Neuronal stem cell (in vitro differentiated cells): Measurements from ENCODE around the gene EIF3F.

ENCODE experiments used
- DNase-seq: peaks from one replicate; pipeline ENCODE4 v3.0.0-alpha.2; 2013; ENCODE audit warnings: low spot score
- H2AFZ ChIP-seq: one replicate; pipeline ENCODE4 v1.6.1; 2013; ENCODE audit warnings: mild to moderate bottlenecking, low read length, inconsistent platforms
- H2AK5ac ChIP-seq: 2 replicates; pipeline ENCODE4 v1.6.1; 2013; ENCODE audit warnings: low read depth, mild to moderate bottlenecking, inconsistent platforms, low read length, moderate library complexity, mixed read lengths
- H2BK120ac ChIP-seq: 2 replicates; pipeline ENCODE4 v1.6.1; 2013; ENCODE audit warnings: low read depth, mild to moderate bottlenecking, inconsistent platforms, low read length, moderate library complexity, mixed read lengths
- H2BK12ac ChIP-seq: one replicate; pipeline ENCODE4 v1.6.1; 2013; ENCODE audit warnings: low read length, inconsistent platforms
- H2BK15ac ChIP-seq: 2 replicates; pipeline ENCODE4 v1.6.1; 2013; ENCODE audit warnings: mild to moderate bottlenecking, low read length, inconsistent platforms, mixed read lengths
- H2BK5ac ChIP-seq: one replicate; pipeline ENCODE4 v1.6.1; 2013; ENCODE audit warnings: inconsistent platforms, mild to moderate bottlenecking, low read length, moderate library complexity
- H3K14ac ChIP-seq: one replicate; pipeline ENCODE4 v1.6.1; 2013; ENCODE audit warnings: low read length, inconsistent platforms
- H3K18ac ChIP-seq: 2 replicates; pipeline ENCODE4 v1.6.1; 2013; ENCODE audit warnings: low read length, inconsistent platforms
- H3K23ac ChIP-seq: 2 replicates; pipeline ENCODE4 v1.6.1; 2013; ENCODE audit warnings: low read depth, mild to moderate bottlenecking, mixed read lengths, low read length, inconsistent platforms; ENCODE audit not compliant: poor library complexity
- H3K27ac ChIP-seq: replicated peaks from 3 replicates; pipeline ENCODE4 v1.5.1; 2013; ENCODE audit warnings: low read length, inconsistent platforms
- H3K27me3 ChIP-seq, 3 experiments: 2 replicates each; pipeline ENCODE4 v1.6.1; 2013; ENCODE audit warnings: low read length in 3 of 3, mild to moderate bottlenecking in 2 of 3, inconsistent platforms in 1 of 3, low read depth in 1 of 3, mixed read lengths in 1 of 3, moderate library complexity in 1 of 3; ENCODE audit not compliant: control insufficient read depth in 3 of 3, insufficient read depth in 3 of 3
- H3K36me3 ChIP-seq, 2 donors: replicated peaks in 1 of 2; 2 replicates each; pipeline ENCODE4 v1.6.1; 2013; ENCODE audit warnings: low read length in 2 of 2; ENCODE audit not compliant: control insufficient read depth in 2 of 2, insufficient read depth in 2 of 2
- H3K4ac ChIP-seq: 2 replicates; pipeline ENCODE4 v1.6.1; 2013; ENCODE audit warnings: inconsistent platforms, mild to moderate bottlenecking, low read length, moderate library complexity
- H3K4me1 ChIP-seq, 2 donors: 1 replicate in 1 of 2; 2 replicates in 1 of 2; pipeline ENCODE4 v1.6.1; 2013; ENCODE audit warnings: low read length in 2 of 2, low read depth in 1 of 2; ENCODE audit not compliant: control insufficient read depth in 2 of 2, insufficient read depth in 1 of 2
- H3K4me2 ChIP-seq: one replicate; pipeline ENCODE4 v1.6.1; 2013; ENCODE audit warnings: mild to moderate bottlenecking, low read length, inconsistent platforms; ENCODE audit not compliant: insufficient read depth, poor library complexity, severe bottlenecking
- H3K4me3 ChIP-seq, 2 donors: 2 replicates each; pipeline ENCODE4 v1.5.1; 2013; ENCODE audit warnings: low read length in 2 of 2, mild to moderate bottlenecking in 2 of 2, inconsistent platforms in 1 of 2, moderate library complexity in 1 of 2
- H3K79me1 ChIP-seq: one replicate; pipeline ENCODE4 v1.6.1; 2013; ENCODE audit warnings: low read depth, mild to moderate bottlenecking, inconsistent platforms, low read length, moderate library complexity
- H3K9ac ChIP-seq: one replicate; pipeline ENCODE4 v1.6.1; 2013; ENCODE audit warnings: mild to moderate bottlenecking, low read depth, low read length, inconsistent platforms; ENCODE audit not compliant: poor library complexity
- H3K9me3 ChIP-seq, 2 donors: replicated peaks in 1 of 2; 2 replicates each; pipeline versions ENCODE3 to v1.6.1; 2013; ENCODE audit warnings: low read length in 2 of 2, mild to moderate bottlenecking in 2 of 2, inconsistent platforms in 1 of 2, low read depth in 1 of 2, mixed read lengths in 1 of 2, moderate library complexity in 1 of 2; ENCODE audit not compliant: control insufficient read depth in 2 of 2, insufficient read depth in 1 of 2
- H4K8ac ChIP-seq: one replicate; pipeline ENCODE4 v1.6.1; 2013; ENCODE audit warnings: low read depth, mild to moderate bottlenecking, inconsistent platforms, low read length, moderate library complexity
- H4K91ac ChIP-seq: one replicate; pipeline ENCODE4 v1.6.1; 2013; ENCODE audit warnings: low read length, low read depth, mild to moderate bottlenecking, inconsistent platforms; ENCODE audit not compliant: poor library complexity
- WGBS, 2 donors: extraction: QIAGEN DNeasy Blood & Tissue Kit; methylation state at CpG; one replicate each; pipeline ENCODE4 v1.1.7; 2013; ENCODE audit warnings: missing lambda C conversion rate in 2 of 2, mixed read lengths in 1 of 2; ENCODE audit not compliant: insufficient read length in 2 of 2, insufficient replicate concordance in 1 of 2; ENCODE audit errors: extremely low coverage in 2 of 2; 5-methylcytosine and 5-hydroxymethylcytosine counted together

The EIF3F gene

DNA sequence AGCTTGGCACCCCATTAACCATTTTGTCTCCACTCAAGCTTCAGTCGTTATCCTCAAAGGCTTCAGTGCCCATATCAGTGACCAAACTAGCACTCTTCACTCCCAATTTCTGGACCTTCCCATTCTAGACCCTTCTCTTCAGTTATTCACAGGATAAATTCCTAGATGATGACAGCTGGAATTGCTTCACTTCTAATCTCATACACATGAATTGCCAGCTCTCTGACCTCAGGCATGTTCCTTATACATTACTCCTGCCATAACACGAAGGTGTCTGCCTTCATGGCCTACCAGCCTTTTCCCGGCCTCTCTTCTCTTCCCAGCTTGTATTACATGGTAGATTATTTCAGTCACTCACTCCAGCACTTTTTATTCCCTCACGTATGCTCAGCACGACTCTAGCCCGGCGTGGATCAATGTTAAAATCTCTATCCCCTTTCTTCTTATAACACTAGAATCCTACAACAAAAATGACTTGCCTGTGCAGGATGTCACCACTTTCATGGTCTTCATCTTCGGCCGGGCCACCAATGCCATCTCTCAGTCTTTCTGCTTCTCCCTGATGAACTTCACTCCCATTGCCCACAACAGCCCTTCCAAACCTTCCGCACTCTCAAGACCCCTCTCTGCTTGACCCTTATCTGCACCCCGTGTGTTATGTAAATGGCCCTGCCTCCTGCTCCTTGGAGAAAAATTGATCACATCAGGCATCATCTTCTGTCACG lies 36.9 kb downstream of the EIF3F start:
- Histone ChIP-seq H3K14ac (no peak overlapping the region), H3K4me2 (no peak overlapping the region), H3K79me1 (no peaks in the 10 kb centered on the region), H2BK120ac (no peak overlapping the region), H2AK5ac (no peak overlapping the region), H4K8ac (no peak overlapping the region), H2BK15ac (no peak overlapping the region), H2BK5ac (no peak overlapping the region), H3K27ac (no peak overlapping the region), H2AFZ (no peak overlapping the region), H2BK12ac (no peak overlapping the region), H3K18ac (no peak overlapping the region), H3K4ac (no peak overlapping the region), H3K4me3 (no peak overlapping the region), H3K36me3 (no peaks in the 10 kb centered on the region), H4K91ac (no peak overlapping the region), H3K9me3 (no peaks in the 10 kb centered on the region), H3K4me1 (peaks cover 0 to 2% of the 10 kb centered on the region in 2 donors), H3K27me3 (peaks cover 0 to 52% (median 21%) of the 10 kb centered on the region in 3 experiments), H3K23ac (no peak overlapping the region), H3K9ac (no peak overlapping the region)
- WGBS, 2 donors, result no CpG with 5 or more reads among the region's 12 CpGs
- DNase-seq, result no peak

DNA sequence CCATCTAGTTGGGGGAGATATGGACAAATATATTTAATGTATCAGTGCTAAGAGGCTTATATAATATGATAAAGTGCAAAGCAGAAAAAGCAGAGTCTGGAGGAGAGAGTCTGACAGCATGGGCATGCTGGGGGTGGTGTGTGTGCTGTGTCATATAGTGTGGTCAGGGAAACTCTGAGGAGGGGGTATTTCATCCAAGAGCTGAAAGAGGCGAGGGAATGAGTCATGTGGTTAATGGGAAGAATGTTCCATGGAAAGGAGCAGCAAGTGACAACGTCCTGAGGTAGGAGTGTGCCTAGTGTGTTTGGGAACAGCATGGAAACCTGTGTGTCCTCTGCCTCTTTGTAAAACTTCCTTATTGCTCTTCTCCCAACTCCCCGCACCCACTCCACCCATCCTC lies 38.0 kb downstream of the EIF3F start:
- no peaks in the 10 kb centered on the region for H3K9me3 ChIP-seq
- no peak overlapping the region for H3K23ac ChIP-seq
- no peak for DNase-seq
- no peak overlapping the region for H4K8ac ChIP-seq
- no peak overlapping the region for H3K27ac ChIP-seq
- H2BK120ac ChIP-seq, result no peak overlapping the region
- no peak overlapping the region for H2AK5ac ChIP-seq
- no peak overlapping the region for H2AFZ ChIP-seq
- no peaks in the 10 kb centered on the region for H3K79me1 ChIP-seq
- no peak overlapping the region for H3K4me2 ChIP-seq
- H3K18ac ChIP-seq, result no peak overlapping the region
- peaks cover 0 to under 1% of the 10 kb centered on the region in 2 donors for H3K4me1 ChIP-seq
- no peak overlapping the region for H3K4me3 ChIP-seq
- H3K36me3 ChIP-seq, result no peaks in the 10 kb centered on the region
- H3K4ac ChIP-seq, result no peak overlapping the region
- H2BK15ac ChIP-seq, result no peak overlapping the region
- no peak overlapping the region for H3K9ac ChIP-seq
- no peak overlapping the region for H2BK12ac ChIP-seq
- H2BK5ac ChIP-seq, result no peak overlapping the region
- peaks cover 0 to 53% (median 12%) of the 10 kb centered on the region in 3 experiments for H3K27me3 ChIP-seq
- no peak overlapping the region for H3K14ac ChIP-seq
- H4K91ac ChIP-seq, result no peak overlapping the region
- WGBS, 2 donors, result no CpG with 5 or more reads among the region's 3 CpGs

DNA sequence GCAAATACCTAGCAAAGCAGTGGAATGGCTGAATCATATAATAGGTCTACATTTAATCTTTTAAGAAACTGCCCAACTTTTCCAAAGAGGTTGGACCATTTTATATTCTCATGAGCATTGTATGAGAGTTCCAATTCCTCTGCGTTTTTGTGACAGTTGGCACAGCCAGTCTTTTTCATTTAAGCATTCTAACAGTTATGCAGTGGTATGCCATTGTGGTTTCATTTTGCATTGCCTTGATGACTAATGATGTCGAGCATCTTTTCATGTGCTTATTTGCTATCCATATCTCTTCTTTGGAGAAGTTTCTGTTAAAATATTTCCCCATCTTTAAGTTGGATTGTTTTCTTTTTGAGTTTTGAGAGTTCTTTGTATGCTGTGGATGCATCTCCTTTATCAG lies 38.7 kb downstream of the EIF3F start:
- H3K14ac ChIP-seq, result no peak overlapping the region
- H4K91ac ChIP-seq, result no peak overlapping the region
- no CpG with 5 or more reads among the region's 2 CpGs for WGBS, 2 donors
- no peak overlapping the region for H2BK15ac ChIP-seq
- DNase-seq, result no peak
- H2AFZ ChIP-seq, result no peak overlapping the region
- no peaks in the 10 kb centered on the region for H3K9me3 ChIP-seq
- no peak overlapping the region for H3K4me3 ChIP-seq
- no peak overlapping the region for H3K27ac ChIP-seq
- no peaks in the 10 kb centered on the region for H3K36me3 ChIP-seq
- no peak overlapping the region for H3K18ac ChIP-seq
- H3K23ac ChIP-seq, result no peak overlapping the region
- H3K4ac ChIP-seq, result no peak overlapping the region
- H2BK120ac ChIP-seq, result no peak overlapping the region
- no peaks in the 10 kb centered on the region for H3K79me1 ChIP-seq
- no peak overlapping the region for H3K4me2 ChIP-seq
- H2AK5ac ChIP-seq, result no peak overlapping the region
- no peak overlapping the region for H3K9ac ChIP-seq
- H3K27me3 ChIP-seq, result peaks cover 0 to 53% (median 5%) of the 10 kb centered on the region in 3 experiments
- H2BK5ac ChIP-seq, result no peak overlapping the region
- H4K8ac ChIP-seq, result no peak overlapping the region
- H3K4me1 ChIP-seq, result no peaks in the 10 kb centered on the region
- H2BK12ac ChIP-seq, result no peak overlapping the region

DNA sequence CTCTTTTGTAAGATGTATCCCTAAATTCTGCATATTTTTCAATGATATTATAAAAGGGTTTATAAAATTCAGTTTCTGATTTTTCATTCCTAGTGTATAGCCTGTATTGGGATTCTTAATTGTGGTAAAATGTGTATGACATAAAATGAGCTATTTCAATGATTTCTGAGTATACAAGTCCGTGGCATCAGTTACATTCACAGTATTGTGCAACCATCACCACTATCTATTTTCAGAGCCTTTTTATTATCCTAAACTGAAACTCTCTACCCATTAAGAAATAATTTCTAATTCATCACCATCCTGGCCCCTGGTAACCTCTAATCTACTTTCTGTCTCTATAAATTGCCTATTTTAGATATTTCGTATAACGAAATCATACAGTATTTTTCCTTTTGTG lies 39.8 kb downstream of the EIF3F start:
- no peak overlapping the region for H3K18ac ChIP-seq
- no peak overlapping the region for H3K27ac ChIP-seq
- no peak overlapping the region for H3K4ac ChIP-seq
- no peak overlapping the region for H2BK5ac ChIP-seq
- H2AFZ ChIP-seq, result no peak overlapping the region
- no peak overlapping the region for H3K4me2 ChIP-seq
- H3K14ac ChIP-seq, result no peak overlapping the region
- no peak overlapping the region for H4K91ac ChIP-seq
- no peaks in the 10 kb centered on the region for H3K9me3 ChIP-seq
- no peaks in the 10 kb centered on the region for H3K4me1 ChIP-seq
- H3K9ac ChIP-seq, result no peak overlapping the region
- no peaks in the 10 kb centered on the region for H3K36me3 ChIP-seq
- no peak overlapping the region for H2BK15ac ChIP-seq
- peaks cover 0 to 59% (median 2%) of the 10 kb centered on the region in 3 experiments for H3K27me3 ChIP-seq
- H2BK12ac ChIP-seq, result no peak overlapping the region
- WGBS, 2 donors, result no CpG with 5 or more reads among the region's 3 CpGs
- no peak overlapping the region for H4K8ac ChIP-seq
- no peak for DNase-seq
- H3K23ac ChIP-seq, result no peak overlapping the region
- H3K79me1 ChIP-seq, result no peaks in the 10 kb centered on the region
- H2BK120ac ChIP-seq, result no peak overlapping the region
- H3K4me3 ChIP-seq, result no peak overlapping the region
- no peak overlapping the region for H2AK5ac ChIP-seq
